Naive B cell (primary cell): Measurements from ENCODE around the gene RNF133. TPM values are rescaled to one million over a fixed set of nuclear protein-coding genes. Genes with fewer than 3 reads are reported as not detected.
A peak's percentile ranks its signal among the peaks of the same experiment; 100 is the strongest.

Experiments
- ATAC-seq, 2 donors: fragments of 150-1000 bp; cut with Tn5 transposase; 2 replicates each; pipeline ENCODE4 v1.10.0; 2021; ENCODE audit warnings: low read depth in 2 of 2, mild to moderate bottlenecking in 2 of 2, moderate library complexity in 2 of 2
- DNase-seq: peaks from one replicate; pipeline ENCODE4 v3.0.0; 2022
- H3K27ac Mint-ChIP-seq, 6 donors: one replicate each; pipeline ENCODE4 v1.8.0; 2020 to 2022; ENCODE audit warnings: mild to moderate bottlenecking in 6 of 6, mixed read lengths in 6 of 6, moderate library complexity in 5 of 6, inconsistent platforms in 2 of 6
- H3K27me3 Mint-ChIP-seq, 3 donors: one replicate each; pipeline ENCODE4 v1.8.0; 2021 to 2022; ENCODE audit warnings: mixed read lengths in 3 of 3, mild to moderate bottlenecking in 1 of 3
- H3K36me3 Mint-ChIP-seq, 2 donors: one replicate each; pipeline ENCODE4 v1.8.0; 2020 to 2022; ENCODE audit warnings: mixed read lengths in 2 of 2, inconsistent platforms in 1 of 2, mild to moderate bottlenecking in 1 of 2
- H3K4me1 Mint-ChIP-seq, 3 donors: one replicate each; pipeline ENCODE4 v1.8.0; 2020 to 2022; ENCODE audit warnings: mixed read lengths in 3 of 3, inconsistent platforms in 1 of 3, mild to moderate bottlenecking in 1 of 3, moderate library complexity in 1 of 3
- H3K4me3 Mint-ChIP-seq, 8 donors: one replicate each; pipeline ENCODE4 v1.8.0; 2020 to 2022; ENCODE audit warnings: mild to moderate bottlenecking in 8 of 8, mixed read lengths in 8 of 8, moderate library complexity in 8 of 8, inconsistent platforms in 2 of 8
- H3K9me3 Mint-ChIP-seq, 7 donors: one replicate each; pipeline ENCODE4 v1.8.0; 2020 to 2022; ENCODE audit warnings: mixed read lengths in 7 of 7, mild to moderate bottlenecking in 5 of 7, inconsistent platforms in 2 of 7, moderate library complexity in 1 of 7
- polyA plus RNA-seq, 6 donors: library from polyadenylated mRNA; unstranded; fragments of 300-500 nt; fragmentation: Illumina TruSeq; gene quantifications; one replicate each; pipeline ENCODE4 v1.2.3, GENCODE V29; 2021; ENCODE audit warnings: low read depth in 6 of 6

The RNF133 gene
- polyA plus RNA-seq, 6 donors from 2014 or later = not detected

- Mint-ChIP-seq H3K4me3 (no peak overlapping the region), H3K27ac (no peak overlapping the region)
These were observed 11.2 kb upstream of the RNF133 start for GRCh38 chr7:122709930-122710646.

GRCh38 chr7:122706836-122707235 is 7.9 kb upstream of the RNF133 start:
- no peak for DNase-seq

More at GRCh38 chr7:122709930-122710646, 11.2 kb upstream of the RNF133 start:
- DNase-seq = no peak
- Mint-ChIP-seq H3K4me1 (no peaks in the 10 kb centered on the region), H3K36me3 (no peaks in the 10 kb centered on the region), H3K9me3 (peaks cover 0 to 8% (median 0%) of the 10 kb centered on the region in 7 donors), H3K27me3 (no peaks in the 10 kb centered on the region)
- ATAC-seq = no peak

GRCh38 chr7:122702872-122703510 is 4.1 kb upstream of the RNF133 start, which contains the start of gene RNF148:
Gene RNF148 (minus strand): TSS chr7:122702922. CDS start chr7:122702750, 172 bp downstream.
- peaks cover 0 to 10% (median 6%) of the 10 kb centered on the region in 7 donors for H3K9me3 Mint-ChIP-seq
- no peaks in the 10 kb centered on the region for H3K27me3 Mint-ChIP-seq
- ATAC-seq (no peak), DNase-seq (no peak)
- H3K36me3 Mint-ChIP-seq = no peaks in the 10 kb centered on the region
- H3K4me3 Mint-ChIP-seq = no peak within 1 kb of the TSS
- H3K27ac Mint-ChIP-seq = no peak within 1 kb of the TSS
- H3K4me1 Mint-ChIP-seq = no peaks in the 10 kb centered on the region

More at GRCh38 chr7:122706836-122707235, 7.9 kb upstream of the RNF133 start:
- no peak overlapping the region for H3K27ac Mint-ChIP-seq
- ATAC-seq = no peak
- peaks cover 0 to 8% (median 5%) of the 10 kb centered on the region in 7 donors for H3K9me3 Mint-ChIP-seq
- no peaks in the 10 kb centered on the region for H3K27me3 Mint-ChIP-seq
- no peaks in the 10 kb centered on the region for H3K4me1 Mint-ChIP-seq
- no peaks in the 10 kb centered on the region for H3K36me3 Mint-ChIP-seq
- no peak overlapping the region for H3K4me3 Mint-ChIP-seq

GRCh38 chr7:122695816-122696215 is 3.1 kb downstream of the RNF133 start:
- ATAC-seq = no peak
- Mint-ChIP-seq H3K4me1 (no peaks in the 10 kb centered on the region), H3K27ac (no peak overlapping the region), H3K27me3 (no peaks in the 10 kb centered on the region), H3K4me3 (no peak overlapping the region), H3K36me3 (peaks cover 0 to 8% of the 10 kb centered on the region in 2 donors), H3K9me3 (peaks cover 0 to 14% (median 7%) of the 10 kb centered on the region in 7 donors)
- no peak for DNase-seq

- no peak for DNase-seq
- peaks cover 0 to 14% (median 7%) of the 10 kb centered on the region in 7 donors for H3K9me3 Mint-ChIP-seq
- peaks cover 0 to 8% of the 10 kb centered on the region in 2 donors for H3K36me3 Mint-ChIP-seq
- no peak overlapping the region for H3K27ac Mint-ChIP-seq
- H3K4me3 Mint-ChIP-seq = no peak overlapping the region
- no peak for ATAC-seq
- H3K4me1 Mint-ChIP-seq = no peaks in the 10 kb centered on the region
- H3K27me3 Mint-ChIP-seq = no peaks in the 10 kb centered on the region
These were observed 4.2 kb downstream of the RNF133 start for GRCh38 chr7:122694697-122695096.

- Mint-ChIP-seq H3K9me3 (peaks cover 0 to 14% (median 7%) of the 10 kb centered on the region in 7 donors), H3K27ac (no peak overlapping the region), H3K36me3 (peaks cover 0 to 8% of the 10 kb centered on the region in 2 donors), H3K4me3 (no peak overlapping the region), H3K4me1 (no peaks in the 10 kb centered on the region), H3K27me3 (no peaks in the 10 kb centered on the region)
- DNase-seq = no peak
- ATAC-seq = no peak
These were observed 6.1 kb downstream of the RNF133 start for GRCh38 chr7:122692769-122693309.

GRCh38 chr7:122691569-122692235 is 7.2 kb downstream of the RNF133 start:
- H3K27me3 Mint-ChIP-seq = no peaks in the 10 kb centered on the region
- DNase-seq (no peak), ATAC-seq (no peak)
- peaks cover 0 to 14% (median 7%) of the 10 kb centered on the region in 7 donors for H3K9me3 Mint-ChIP-seq
- no peaks in the 10 kb centered on the region for H3K4me1 Mint-ChIP-seq
- no peak overlapping the region for H3K27ac Mint-ChIP-seq
- peaks cover 0 to 8% of the 10 kb centered on the region in 2 donors for H3K36me3 Mint-ChIP-seq
- H3K4me3 Mint-ChIP-seq = no peak overlapping the region

- Mint-ChIP-seq H3K27me3 (no peaks in the 10 kb centered on the region), H3K9me3 (peaks cover 0 to 14% (median 7%) of the 10 kb centered on the region in 7 donors), H3K4me1 (no peaks in the 10 kb centered on the region), H3K36me3 (peaks cover 0 to 8% of the 10 kb centered on the region in 2 donors), H3K27ac (no peak overlapping the region), H3K4me3 (no peak overlapping the region)
- no peak for ATAC-seq
- DNase-seq = no peak
These were observed 9.4 kb downstream of the RNF133 start for GRCh38 chr7:122689346-122690109.

GRCh38 chr7:122688400-122688998 is 10.4 kb downstream of the RNF133 start:
- H3K4me3 Mint-ChIP-seq = peak overlapping the region in 2 of 8 donors; percentile 37 to 49
- peaks cover 0 to 8% of the 10 kb centered on the region in 2 donors for H3K36me3 Mint-ChIP-seq
- H3K27ac Mint-ChIP-seq = no peak overlapping the region
- H3K9me3 Mint-ChIP-seq = peaks cover 0 to 8% (median 5%) of the 10 kb centered on the region in 7 donors
- H3K27me3 Mint-ChIP-seq = no peaks in the 10 kb centered on the region
- DNase-seq (no peak), ATAC-seq (no peak)
- no peaks in the 10 kb centered on the region for H3K4me1 Mint-ChIP-seq

GRCh38 chr7:122686360-122686878 is 12.5 kb downstream of the RNF133 start:
- H3K4me1 Mint-ChIP-seq = no peaks in the 10 kb centered on the region
- peak overlapping the region in 1 of 6 donors; percentile 36 for H3K27ac Mint-ChIP-seq
- peaks cover 0 to 8% (median 0%) of the 10 kb centered on the region in 7 donors for H3K9me3 Mint-ChIP-seq
- ATAC-seq (no peak), DNase-seq (no peak)
- H3K27me3 Mint-ChIP-seq = no peaks in the 10 kb centered on the region
- no peak overlapping the region for H3K4me3 Mint-ChIP-seq
- H3K36me3 Mint-ChIP-seq = no peaks in the 10 kb centered on the region

GRCh38 chr7:122684504-122684903 is 14.4 kb downstream of the RNF133 start:
- Mint-ChIP-seq H3K4me3 (no peak overlapping the region), H3K27ac (no peak overlapping the region), H3K27me3 (no peaks in the 10 kb centered on the region), H3K36me3 (no peaks in the 10 kb centered on the region), H3K9me3 (peaks cover 0 to 7% (median 2%) of the 10 kb centered on the region in 7 donors), H3K4me1 (no peaks in the 10 kb centered on the region)
- no peak for ATAC-seq
- DNase-seq = no peak

GRCh38 chr7:122682815-122683550 is 15.9 kb downstream of the RNF133 start:
- Mint-ChIP-seq H3K36me3 (no peaks in the 10 kb centered on the region), H3K4me1 (no peaks in the 10 kb centered on the region), H3K4me3 (no peak overlapping the region), H3K27me3 (no peaks in the 10 kb centered on the region), H3K27ac (no peak overlapping the region), H3K9me3 (peaks cover 0 to 15% (median 4%) of the 10 kb centered on the region in 7 donors)
- ATAC-seq (no peak), DNase-seq (no peak)
